ENCODE measurements around the gene CFAP410.

- TF ChIP-seq EZH2 (IDR thresholded peaks at IDR 0.05; ENCODE audit: insufficient read depth, poor library complexity, severe bottlenecking) (no peak), EZH2phosphoT487 (IDR thresholded peaks at IDR 0.05; ENCODE audit: insufficient read depth, low read depth) (no peak)
Observed at GRCh38 chr21:44360159-44360558, 21.0 kb upstream of the CFAP410 start.
